IPS DF 19.7 (cell line): ENCODE data around the gene ALS2CL.

Experiments used
- DNase-seq: peaks from one replicate; pipeline ENCODE4 v3.0.0-alpha.2; 2013; ENCODE audit warnings: low read depth, low spot score

ALS2CL gene

DNA sequence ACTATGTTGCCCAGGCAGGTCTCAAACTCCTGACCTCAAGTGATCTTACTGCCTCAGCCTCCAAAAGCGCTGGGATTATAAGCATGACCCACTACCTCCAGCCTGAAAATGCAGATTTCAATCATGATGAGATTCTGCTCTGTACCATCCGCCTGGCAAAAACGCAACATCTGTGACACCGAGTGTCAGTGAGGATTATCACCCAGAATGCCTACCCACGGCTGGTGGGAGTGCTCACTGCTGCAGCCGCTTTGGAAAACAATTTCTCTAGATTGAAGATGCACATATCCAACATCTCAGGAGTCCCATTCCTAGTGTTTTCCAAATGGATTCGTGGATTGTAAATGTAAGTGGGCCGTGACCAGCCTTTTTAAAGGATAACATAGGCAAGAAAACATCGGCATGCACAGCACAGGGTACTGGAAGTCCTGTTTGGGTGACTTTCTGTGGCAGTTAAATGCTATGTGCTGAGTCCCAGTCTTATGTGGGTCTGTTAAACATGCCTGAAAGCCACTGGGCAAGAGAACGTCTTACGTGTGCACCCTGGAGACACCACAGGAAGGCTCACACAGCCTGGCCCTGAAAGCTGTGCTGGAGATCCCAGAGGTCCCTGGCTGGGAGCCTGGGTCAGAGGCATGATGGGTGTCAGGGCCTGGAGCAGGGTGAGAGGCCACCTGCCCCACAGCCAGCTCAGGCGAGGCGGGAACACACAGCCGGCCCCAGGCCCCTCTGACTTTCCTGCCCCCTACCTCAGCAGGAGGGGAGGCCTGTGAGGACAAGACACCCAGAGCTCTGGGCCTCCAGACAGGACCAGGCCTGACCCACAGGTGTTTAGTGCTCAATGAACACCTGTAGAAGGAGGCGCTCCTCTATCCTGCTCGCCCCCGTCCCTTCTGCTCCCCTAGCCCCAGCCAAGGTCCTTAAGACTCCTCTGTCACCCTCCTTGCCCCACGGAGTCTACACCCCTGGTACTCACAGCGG is 23.3 kb upstream of the ALS2CL start:
- DNase-seq: no peak

DNA sequence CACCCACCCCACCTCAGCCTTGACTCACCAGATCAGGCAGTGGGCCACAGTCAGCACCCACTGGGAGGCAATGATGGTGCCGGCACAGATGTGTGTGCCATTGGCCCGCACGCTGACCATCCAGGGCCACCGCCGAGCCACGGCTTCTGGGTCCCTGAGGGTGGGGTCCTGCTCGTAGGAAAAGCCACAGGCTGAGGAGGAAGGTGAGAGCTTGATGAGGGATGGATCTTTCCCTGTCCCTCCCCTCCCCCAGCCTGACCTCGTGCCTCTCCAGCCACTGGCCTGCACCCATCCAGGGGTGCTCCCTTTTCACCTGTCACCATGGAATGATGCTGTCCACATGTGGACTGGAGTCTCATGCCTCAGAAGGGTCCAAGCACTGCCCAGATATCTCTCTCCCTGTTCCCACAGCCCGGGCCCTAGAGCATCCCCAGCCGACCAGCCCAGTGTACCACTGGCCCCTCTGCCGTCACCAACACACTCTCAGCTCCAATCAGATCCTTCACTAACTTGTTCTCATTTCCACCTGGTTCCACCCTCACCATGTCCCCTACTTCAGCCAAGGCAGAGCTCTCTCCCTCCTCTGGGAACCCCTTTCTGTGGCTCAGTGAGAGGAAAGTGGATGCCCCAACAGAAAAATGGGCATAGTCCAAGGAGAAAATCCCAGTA is 22.2 kb upstream of the ALS2CL start:
- no peak for DNase-seq

DNA sequence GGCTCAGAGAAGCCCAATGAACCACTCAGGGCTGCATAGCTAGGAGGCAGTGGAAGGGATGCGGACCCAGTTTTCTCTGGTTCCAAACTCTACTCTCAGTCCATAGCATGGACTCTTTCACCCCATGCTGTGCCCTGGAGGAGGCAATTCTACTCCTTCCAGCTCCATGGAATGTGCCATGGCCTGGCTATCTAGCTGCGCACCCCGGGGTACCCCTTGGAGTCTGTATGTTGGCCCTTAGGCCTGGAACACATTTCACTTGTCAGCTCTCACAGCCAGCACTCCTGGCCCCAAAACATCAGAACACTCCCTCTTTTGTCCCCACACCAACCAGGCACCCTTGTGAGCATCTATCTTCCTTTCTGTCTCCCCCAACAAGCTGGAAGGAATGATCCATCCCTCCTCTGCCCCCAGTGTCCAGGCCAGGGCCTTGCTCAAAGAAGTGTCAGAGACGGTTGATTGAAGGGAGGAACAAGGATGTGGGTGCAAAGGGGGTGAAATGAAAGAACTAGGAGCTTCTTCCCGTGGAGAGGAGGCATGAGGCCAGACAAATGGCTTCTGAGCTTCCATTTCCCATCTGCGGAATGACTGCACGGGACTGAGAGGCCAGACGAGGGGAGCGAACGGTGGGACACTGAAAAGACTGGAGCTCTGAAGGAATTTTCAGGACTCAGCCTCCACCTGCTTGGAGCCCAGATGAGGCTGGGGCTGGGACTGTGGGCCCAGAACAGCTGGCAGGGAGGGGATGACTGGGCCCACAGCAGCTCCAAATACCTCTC is 21.4 kb upstream of the ALS2CL start:
- DNase-seq: no peak

DNA sequence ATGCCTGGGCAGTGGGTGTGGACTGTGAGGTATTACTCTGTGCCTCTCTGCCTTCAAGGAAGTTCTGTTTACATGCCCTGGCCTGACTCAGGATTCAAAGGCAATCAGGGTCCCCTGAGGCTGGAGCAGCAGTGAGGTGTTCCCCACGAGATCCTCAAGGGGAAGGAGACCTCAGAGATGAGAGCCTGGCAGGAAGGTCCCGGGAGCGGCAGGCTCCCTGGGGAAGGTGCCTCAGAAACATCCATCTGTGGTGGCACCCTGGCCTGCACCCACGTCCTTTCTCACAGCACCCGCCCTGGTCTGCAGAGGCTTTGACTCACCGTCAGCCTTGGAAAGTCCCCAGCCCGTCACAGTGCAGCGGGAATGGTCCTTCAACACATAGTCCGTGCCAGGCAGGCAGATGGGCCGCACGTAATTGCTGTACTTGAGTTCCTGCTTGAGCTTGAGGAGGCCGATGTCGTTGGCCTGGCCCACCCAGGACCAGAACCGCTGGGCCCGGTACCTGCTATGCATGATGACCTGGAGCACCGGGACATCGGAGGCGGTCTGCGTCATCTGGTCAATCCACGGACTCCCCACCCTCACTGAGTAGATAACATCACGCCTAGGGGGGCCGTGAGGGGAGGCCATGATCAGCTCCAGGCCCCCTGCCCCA is 20.5 kb upstream of the ALS2CL start:
- no peak for DNase-seq

DNA sequence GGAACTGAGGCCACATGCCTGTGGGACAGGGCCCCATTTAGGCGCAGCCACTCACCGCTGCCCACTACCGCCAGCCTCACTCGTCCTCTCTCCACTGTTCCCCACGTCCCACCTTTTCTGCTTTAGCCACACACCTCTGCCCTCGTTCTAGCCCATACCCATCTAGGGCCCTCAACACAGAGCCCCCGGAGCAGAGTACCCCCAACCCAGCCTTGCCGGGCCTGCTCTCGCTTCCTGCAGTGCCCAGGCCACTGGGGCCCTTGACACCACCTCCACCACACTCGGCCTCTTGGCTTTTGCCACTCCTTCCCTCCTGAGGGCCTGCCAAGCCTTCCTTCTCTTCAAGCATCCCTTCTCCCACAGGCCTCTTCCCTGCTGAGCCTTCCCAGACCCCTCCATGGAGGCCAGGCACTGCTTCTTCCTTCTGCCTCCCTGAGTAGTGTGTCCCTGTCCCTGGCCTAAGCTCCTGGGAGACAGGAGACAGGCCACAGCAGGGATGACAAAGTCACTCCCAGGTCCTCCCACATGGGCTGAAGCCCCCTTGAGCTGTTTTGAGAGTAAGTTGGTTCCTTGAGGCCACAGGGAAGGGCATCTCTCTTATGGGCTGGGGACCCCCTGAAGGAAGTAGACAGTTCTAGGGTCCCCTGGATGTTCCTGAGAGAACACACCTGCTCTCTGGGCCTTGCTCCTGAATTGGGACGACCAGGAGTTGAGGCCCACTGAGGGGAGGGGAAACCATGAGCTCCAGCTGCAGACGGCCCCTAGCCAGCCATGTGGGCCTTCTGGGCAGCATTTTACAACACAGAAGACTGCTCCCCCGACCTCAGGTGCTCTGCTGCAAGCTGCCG is 19.8 kb upstream of the ALS2CL start:
- DNase-seq: no peak

DNA sequence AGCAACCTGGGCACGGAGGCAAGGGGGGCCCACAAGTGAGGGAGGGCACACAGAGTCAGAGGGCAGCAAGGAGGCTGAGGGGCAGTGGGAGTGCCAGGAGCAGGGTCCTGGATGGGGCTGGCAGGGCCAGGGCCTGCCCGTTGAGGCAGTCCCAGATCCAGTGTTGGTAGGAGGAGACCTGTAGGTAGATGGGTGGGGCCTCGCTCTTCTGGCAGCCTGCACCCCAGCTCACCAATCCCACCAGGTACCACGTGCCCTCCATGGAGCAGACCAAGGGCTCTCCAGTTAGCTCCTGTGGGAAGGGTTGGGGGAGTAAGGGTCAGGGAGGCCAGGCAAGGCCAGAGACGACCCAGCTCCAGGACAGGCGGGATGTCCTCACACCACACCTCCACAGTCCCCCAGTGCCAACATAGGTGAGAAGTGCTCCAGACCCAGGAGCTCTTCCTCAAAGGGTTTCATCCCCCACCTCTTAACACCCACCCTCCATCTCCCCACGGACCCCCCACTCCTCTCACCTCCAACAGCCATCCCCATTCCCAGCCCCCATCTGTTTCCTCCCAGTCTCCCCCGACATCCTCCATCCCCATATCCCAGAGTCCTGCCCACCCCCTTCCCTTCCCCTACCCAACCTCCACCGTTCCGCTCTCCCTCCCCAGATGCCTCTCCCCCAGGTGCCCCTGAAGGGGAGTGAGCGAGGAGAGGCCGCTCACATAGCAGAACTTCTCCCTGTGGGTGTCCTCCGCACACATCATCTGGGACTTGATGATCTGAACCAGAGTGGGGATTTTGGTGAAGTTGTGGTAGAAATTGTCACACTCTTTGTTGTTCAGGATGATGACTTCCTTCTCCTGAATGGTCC is 18.9 kb upstream of the ALS2CL start:
- DNase-seq: no peak

DNA sequence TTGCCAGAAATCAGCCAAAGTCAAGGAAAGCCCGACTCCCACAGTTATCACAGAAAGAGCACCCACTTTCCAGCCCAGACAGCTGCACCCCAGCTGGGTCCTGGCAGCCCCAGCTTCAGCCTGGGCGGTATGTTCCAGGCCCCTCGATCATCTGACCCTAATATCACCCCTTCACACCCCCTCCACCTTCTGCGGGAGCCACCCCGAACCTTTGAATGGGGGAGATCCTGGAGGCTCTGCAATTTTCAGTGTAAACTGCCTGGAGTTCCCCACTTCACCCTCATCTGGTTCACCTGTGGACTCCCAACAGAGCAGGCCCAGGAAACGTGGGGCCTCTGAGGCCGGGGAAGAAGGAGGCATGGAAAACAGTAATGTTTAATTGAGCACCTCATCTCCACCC is 18.3 kb upstream of the ALS2CL start:
- no peak for DNase-seq

DNA sequence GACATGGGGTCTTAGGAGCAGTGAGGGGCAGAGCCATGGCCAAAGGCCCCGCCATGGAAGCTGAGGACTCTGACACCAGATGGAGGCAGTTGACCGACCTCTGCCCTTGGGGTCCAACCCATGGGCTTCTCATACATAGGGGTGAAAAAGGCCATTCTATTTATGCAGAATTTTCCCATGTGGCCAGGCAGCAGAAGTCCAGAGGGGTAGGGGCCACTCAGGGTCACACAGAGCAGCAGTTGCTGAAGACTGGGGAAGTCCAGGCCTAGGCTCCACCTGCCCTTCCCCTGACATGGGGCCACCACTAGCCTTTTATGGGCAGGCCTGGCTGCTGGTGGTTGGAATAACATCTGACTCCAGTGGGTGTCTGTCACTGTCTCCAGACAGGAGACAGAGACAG is 17.8 kb upstream of the ALS2CL start:
- no peak for DNase-seq

DNA sequence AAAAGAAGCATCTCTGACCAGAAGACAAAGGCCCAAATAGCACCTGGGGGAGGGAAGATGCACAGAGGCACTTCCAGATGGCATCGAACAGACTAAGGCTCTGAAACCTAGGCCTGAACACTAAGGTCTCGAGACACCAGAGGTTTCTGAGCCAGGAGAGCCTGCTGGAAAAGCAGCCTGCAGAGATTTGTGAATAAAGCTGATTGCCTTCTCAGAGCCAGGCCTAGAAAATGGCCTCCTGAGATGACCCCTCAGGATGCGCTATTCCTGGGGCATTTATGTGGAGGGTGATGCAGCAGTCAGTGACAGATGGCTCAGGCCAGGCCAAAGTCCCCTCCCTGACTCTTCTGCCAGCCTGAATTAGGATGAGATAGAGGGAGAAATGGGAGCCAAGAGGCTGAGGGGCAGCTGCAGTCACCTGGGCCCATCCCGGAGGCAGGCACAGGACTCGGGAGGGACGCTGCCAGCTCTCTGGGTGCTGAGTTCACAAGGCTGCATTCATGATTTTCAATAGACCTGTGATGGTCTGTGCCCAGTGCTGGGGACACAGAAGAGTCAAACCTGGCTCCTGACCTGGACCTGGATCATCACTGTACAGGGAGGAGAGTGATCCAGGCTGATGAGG is 17.3 kb upstream of the ALS2CL start:
- no peak for DNase-seq

DNA sequence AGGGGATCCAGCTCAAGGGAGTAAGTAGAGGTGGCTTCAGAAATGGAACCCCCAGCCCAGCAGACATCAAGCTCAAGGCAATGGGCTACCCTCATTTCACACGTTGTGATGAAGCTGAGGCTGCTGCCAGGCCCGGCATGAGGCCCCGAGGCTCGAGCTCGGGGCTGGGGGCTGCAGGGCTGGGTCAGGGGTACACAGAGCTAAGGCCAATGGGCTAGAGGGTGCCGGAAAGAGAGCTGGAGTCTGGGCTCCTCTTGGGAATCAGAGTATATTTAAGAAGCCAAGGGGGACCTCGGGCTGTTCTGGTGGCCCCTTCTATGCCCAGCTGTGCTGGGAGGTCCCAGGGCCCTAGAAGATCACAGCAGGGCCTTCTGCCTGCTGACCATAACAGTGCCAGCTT is 16.8 kb upstream of the ALS2CL start:
- no peak for DNase-seq

DNA sequence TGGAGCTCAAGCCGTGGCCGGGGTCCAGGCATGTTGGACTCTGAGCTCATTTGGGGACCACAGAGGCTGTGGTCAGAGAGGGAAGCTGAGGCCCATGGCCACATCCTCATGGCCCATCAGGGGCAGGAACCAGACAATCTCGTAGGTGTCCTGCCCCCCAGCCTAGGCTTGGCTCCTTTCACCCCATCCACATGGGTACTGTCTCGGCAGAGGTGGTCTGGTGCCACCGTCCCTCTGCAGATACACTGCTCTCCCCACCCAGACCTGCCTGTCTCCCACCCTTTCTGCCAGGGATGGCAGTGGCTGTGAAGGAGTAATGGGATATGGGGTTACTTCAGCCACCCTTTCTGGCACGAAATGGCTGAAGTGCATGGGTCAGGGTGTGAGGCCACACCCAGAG is 16.2 kb upstream of the ALS2CL start:
- no peak for DNase-seq

DNA sequence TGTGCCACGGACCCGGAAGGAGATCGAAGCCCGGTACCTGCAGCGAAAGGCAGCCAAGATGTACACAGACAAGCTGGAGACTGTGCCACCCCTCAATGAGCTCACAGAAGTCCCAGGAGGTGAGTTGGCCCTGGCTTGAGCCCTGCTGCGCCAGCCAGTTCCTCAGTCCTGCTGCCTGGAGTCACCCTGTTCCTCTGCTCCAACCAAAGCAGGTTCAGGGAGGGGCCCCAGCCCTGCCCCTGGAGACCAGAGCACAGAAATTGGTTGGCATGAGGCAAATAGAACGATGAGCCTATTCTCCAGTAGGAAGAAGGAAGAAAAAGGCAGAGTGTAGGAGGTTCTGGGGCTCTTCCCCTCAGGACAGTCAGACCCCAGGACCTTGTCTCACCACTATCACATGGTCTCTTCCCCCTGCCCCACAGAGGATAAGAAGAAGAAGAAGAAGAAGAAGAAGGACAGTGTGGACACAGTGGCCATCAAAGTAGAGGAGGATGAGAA is 15.7 kb upstream of the ALS2CL start:
- DNase-seq: no peak

DNA sequence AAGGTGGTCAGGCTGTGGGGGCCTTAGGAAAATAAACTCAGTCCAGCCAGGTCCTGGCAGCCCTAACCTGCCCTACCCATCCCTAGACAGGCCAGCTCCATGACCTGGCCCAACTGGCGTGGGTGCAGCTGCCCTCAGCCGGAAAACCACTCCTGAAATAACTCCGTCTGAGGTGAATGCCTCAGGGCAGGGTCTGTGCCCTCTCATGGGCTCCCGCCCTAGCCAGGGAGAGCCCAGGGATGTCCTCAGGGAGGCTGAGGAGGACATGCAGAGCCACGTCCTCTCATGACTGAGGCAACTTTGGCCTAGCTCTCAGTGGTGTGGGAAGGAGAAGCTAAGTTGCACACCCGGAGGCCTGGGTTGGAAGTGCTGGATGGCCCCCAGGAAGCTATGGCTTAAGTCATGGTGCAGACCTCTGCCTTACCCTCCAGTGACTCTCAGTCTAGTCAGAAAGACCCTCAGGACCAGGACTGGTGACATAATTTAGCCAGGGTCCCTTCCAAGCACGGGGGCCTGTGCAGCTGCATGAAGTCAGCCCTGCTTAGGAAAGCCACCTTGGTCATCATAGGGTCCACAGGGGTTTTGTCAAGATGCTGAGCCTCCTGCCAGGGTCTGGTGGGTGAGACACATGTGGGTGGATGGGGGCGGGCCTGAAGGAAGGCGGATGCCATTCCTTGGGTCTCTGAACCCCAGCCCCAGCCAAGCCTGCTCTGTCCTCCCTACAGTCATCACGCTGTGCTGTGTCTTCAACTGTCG is 15.1 kb upstream of the ALS2CL start:
- no peak for DNase-seq

DNA sequence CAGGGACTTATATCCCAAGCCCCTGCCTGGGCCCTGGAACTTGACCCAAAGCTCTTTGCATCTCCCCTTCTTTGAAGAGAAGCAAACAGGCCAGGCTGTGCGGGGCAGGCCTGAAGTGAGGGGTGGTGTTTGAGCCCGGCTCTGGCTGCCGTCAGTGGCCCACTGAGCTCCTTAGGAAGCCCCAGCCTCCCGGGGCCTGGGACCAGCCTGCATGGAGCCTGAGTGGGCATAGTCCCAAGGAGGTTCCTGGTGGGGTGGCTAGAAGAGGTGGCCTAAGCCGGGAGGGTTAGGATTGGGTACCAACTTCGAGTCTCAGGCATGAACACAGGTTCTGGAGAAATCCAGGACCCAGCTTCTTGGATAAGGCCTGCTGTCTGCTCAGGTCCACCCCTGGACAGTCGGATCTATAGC is 14.1 kb upstream of the ALS2CL start:
- no peak for DNase-seq

DNA sequence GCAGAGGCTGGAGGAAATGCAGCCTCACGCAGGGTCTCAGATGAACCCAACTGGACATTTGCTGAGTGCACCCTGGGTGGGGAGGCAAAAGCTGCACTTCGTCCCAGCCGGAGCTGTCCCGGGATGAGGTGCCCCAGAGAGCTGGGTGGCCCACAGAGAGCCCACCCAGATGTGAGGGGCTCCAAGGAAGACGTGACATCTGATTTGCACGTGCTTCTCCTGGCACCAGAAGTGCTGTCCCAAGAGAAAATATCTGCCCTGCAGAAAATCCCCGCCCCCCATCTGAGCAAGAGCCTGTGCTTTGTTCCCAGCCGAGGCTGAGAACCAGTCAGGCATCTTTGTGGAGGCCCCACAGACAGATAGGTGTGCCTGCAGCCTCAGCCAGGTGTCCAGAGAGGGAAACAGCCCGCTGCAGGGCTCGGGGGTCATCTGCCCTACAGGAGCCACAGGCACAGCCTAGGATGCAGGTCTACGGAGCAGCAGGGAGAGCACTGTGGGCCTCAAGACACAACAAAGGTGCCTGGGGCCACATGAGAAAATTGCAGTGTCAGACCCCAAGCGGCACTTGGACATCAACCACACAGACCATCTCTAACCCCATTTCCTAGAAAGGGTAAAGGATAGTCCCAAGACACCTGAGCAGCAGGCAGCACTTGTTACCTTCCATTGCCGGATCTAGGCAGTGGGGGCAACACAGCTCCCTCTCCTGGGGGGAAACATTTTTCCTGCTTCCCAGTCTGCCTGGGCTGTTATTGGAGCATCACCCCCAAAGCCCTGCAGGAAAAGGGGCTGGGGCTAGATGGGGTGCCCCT is 13.5 kb upstream of the ALS2CL start:
- no peak for DNase-seq

DNA sequence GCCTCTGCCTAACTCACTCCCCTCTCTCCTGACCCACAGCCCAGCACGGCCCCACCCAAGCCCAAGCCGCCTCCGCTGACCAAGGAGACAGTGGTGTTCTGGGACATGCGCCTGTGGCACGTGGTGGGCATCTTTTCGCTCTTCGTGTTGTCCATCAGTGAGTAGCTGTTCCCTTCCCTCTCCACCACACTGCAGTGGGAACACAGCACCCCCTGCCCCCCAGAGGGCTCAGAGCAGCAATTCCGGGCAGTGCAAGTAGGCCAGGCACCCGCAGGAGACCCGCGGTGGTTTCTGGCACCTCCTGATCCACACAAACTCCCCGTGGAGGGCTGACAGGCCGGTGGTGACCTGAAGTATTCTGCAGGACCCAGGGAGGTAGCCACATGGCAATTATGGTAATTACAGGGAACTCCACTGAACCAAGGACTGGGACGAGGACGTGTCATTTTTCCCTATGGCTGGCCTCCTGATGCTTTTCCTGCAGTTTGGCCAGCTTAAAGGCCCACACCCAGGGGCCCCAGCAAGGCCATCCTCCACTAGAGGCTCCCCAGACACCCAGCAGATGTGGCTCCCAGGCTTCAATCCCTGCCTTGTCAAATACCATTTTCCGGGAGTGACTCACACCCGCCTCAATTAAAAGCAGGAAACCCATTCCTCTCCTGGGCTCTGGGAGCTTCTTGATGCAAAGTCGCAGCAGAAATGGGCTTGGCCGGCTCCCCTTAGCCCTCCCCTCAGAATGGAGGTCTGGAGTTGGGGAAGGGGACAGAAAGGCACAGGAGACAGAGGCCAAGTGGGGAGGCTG is 12.5 kb upstream of the ALS2CL start:
- DNase-seq: no peak

DNA sequence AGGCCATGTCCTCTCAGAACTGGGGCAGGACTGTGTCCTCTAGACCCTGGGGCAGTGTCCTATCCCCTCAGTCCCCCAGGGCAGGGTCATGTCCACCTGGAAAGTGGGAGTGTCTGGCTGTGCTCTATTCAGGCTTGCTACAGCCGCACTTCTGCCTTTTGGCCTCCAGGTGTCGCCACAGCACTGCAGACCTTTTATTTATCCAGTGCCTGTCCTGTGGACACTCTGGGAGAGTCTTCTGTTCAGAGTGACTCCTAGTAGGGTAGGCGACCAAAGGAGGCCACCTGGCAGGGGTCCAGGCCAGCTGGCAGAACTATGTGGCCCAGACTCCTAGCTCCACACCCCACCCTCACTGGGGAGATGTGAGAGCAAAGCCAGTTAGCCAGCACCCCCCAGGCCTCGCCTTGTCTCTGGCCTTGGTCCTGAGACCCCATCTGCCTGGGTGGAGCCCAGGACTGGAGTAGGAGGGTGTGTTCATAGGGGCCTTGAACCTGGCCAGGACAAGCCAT is 11.6 kb upstream of the ALS2CL start:
- DNase-seq: no peak
